Measurements from ENCODE around the gene RBM20.

RBM20 gene

DNA sequence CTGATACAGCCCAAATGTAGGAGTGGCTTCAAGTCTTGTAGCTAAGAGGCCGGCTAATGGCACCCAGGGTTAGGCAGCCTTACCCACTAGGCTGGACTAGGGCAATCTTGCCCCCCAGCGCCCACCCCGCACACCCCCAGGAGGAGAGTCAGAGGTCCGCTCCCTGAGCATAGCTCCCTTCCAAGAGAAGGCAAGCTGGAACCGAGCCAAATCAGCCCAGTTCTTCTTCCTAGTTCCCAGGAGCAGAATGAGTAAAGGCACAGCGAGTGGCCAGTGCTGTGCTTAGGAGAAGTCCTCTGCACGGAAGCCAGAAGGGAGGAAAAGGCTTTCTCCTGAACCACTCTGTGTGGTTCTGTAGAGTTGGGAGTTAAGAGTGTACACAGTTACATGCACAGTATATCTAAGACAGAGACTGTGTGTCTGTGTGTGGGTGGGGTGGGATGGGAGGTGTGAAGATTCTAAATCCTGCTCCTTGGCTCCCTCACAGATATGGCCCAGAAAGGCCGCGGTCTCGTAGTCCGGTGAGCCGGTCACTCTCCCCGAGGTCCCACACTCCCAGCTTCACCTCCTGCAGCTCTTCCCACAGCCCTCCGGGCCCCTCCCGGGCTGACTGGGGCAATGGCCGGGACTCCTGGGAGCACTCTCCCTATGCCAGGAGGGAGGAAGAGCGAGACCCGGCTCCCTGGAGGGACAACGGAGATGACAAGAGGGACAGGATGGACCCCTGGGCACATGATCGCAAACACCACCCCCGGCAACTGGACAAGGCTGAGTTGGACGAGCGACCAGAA is 167.8 kb downstream of the RBM20 start:
- no peak overlapping the region for H3K4me3 ChIP-seq (ENCODE audit: low read depth, low read length)
- no peak for DNase-seq (ENCODE audit: low read depth)
- TF ChIP-seq, protein P1, sequence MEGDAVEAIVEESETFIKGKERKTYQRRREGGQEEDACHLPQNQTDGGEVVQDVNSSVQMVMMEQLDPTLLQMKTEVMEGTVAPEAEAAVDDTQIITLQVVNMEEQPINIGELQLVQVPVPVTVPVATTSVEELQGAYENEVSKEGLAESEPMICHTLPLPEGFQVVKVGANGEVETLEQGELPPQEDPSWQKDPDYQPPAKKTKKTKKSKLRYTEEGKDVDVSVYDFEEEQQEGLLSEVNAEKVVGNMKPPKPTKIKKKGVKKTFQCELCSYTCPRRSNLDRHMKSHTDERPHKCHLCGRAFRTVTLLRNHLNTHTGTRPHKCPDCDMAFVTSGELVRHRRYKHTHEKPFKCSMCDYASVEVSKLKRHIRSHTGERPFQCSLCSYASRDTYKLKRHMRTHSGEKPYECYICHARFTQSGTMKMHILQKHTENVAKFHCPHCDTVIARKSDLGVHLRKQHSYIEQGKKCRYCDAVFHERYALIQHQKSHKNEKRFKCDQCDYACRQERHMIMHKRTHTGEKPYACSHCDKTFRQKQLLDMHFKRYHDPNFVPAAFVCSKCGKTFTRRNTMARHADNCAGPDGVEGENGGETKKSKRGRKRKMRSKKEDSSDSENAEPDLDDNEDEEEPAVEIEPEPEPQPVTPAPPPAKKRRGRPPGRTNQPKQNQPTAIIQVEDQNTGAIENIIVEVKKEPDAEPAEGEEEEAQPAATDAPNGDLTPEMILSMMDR (IDR thresholded peaks at IDR 0.05; ENCODE audit: low read depth, low read length, missing control alignments): no peak

DNA sequence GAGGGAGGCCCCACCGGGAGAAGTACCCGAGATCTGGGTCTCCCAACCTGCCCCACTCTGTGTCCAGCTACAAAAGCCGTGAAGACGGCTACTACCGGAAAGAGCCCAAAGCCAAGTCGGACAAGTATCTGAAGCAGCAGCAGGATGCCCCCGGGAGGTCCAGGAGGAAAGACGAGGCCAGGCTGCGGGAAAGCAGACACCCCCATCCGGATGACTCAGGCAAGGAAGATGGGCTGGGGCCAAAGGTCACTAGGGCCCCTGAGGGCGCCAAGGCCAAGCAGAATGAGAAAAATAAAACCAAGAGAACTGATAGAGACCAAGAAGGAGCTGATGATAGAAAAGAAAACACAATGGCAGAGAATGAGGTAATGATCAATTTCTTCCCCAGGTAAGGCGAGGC is 168.4 kb downstream of the RBM20 start:
- H3K4me3 ChIP-seq (ENCODE audit: low read depth, low read length): no peak overlapping the region
- no peak for DNase-seq (ENCODE audit: low read depth)
- TF ChIP-seq, protein P1 (IDR thresholded peaks at IDR 0.05; ENCODE audit: low read depth, low read length, missing control alignments): no peak

DNA sequence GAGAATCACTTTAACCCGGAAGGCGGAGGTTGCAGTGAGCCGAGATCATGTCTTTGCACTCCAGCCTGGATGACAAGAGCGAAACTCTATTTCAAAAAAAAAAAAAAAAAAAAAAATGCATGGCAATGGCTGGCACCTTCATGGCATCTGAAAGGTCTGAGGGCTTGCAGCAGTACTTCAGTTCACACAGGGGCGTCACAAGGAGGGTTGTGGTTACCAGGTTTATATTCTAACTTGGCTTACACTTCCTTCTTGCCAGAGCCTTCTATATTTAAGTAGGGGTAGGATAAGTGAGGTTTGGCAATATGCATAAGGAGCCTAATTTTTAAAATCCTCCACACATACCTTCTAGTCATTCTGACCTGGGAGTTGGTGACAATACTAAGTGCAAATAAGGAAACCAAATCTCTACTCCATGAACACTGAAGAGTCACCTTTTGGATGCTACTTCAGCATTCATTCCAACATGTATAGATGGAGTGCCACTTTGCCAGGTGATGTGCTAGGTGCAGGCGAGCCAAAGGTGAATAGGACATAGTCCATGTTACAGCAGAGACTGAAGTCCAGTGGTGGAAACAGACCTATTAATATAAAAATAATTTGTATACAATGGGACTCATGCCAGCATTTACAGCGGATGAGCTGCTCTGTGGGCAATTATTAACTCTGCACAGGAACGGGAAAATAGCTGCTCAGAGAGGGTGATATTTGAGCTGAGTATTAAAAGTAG is 169.8 kb downstream of the RBM20 start:
- no peak for DNase-seq (ENCODE audit: low read depth)
- no peak overlapping the region for H3K4me3 ChIP-seq (ENCODE audit: low read depth, low read length)
- TF ChIP-seq, protein P1 (IDR thresholded peaks at IDR 0.05; ENCODE audit: low read depth, low read length, missing control alignments): no peak

DNA sequence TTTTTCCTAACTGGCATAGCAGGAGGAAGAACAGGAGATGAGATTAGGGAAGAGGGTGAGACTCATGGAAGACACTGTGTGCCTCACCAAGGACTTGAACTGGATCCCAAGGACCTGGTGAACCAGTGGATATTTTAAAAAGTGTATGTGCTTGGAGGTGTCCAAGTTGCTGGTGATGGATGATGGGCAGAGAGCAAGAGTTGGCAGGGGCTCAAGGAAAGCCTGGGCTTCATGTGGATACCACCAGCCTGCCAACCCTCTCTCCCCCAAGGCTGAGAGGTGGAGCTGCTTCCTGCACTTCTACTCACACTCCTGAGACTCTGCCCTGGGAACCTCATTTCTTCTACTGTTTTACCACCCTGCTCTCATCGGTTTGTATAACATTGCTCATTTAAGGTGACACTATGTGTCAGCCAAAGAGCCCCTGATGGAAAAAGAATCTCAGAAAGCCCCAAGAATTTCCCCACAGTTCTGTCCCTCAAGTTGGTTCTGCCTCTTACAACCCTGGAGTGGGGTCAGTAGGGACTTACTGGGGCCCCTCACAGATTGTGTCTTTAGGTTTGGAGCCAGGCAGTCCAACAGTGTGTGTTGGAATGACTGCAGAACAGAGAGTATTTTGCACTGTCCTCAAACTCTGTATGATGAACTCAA is 171.3 kb downstream of the RBM20 start:
- peak; percentile 21 for DNase-seq (ENCODE audit: low read depth)
- no peak overlapping the region for H3K4me3 ChIP-seq (ENCODE audit: low read depth, low read length)
- TF ChIP-seq, protein P1 (IDR thresholded peaks at IDR 0.05; ENCODE audit: low read depth, low read length, missing control alignments): no peak

DNA sequence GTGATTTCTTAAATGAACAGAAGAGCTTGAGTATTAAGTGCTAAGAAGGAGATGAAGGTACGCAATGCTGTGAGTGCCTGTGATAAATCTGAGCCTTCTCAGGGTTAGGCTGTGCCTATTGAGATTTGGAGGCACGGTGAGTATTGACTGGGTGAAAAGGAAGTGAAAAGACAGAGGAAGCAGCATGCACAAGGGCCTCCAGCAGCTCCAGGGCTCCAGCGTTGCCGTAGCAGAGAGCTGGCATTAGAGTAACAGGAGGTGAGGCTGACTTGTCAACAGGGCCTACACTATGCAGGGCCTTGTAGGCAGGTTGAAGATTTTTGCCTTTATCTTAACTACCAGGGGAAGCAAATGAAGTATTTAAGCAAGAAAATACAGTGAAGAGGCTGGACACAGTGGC is 173.5 kb downstream of the RBM20 start:
- TF ChIP-seq, protein P1 (IDR thresholded peaks at IDR 0.05; ENCODE audit: low read depth, low read length, missing control alignments): no peak
- DNase-seq (ENCODE audit: low read depth): no peak
- H3K4me3 ChIP-seq (ENCODE audit: low read depth, low read length): no peak overlapping the region

DNA sequence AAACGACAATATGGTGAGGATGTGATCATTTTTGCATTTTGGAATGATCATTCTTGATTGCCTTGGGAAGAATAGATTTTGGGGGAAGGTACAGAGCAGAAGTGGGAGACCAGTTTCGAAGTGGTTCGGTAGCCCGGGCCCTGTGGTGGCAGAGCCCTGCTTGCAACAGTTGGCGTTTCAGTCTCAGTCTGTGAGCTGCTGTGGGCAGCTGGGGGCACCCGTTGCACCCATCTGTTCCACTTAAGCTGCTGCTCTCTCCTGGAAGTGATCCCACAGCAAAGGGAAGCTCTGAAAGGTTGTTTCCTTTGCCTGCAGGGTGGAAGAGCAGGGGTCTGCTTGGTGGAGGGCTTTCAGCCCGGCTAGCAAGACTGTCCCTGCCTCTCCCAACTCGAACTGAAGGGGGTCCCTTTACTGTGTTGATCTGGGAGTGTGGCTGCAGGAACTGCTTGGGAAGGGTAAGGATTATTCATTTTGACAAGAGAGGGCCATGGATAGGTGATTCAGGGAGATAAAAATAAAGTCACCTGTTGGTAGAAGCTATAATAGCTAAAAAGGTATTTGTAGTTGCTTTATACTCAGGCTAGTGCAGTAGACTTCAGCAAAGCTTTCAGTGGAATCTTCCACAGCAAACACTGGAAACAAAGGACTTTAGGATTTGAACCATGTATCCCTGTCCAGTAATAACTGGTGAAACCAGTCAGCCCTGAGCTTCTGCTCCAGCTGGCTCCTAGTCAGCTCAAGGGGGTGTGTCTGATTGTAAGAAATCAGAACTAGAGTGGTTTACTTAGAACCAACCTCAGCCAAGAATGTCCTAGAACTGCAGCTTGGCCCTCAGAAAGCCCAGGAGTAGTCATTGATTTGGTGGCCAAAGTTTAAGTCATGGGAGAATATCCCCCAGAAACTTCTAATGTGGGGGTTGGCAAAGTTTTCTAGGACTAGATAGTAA is 174.4 kb downstream of the RBM20 start:
- TF ChIP-seq, protein P1 (IDR thresholded peaks at IDR 0.05; ENCODE audit: low read depth, low read length, missing control alignments): no peak
- no peak for DNase-seq (ENCODE audit: low read depth)

More for the DNA sequence above, 174.4 kb downstream of the RBM20 start:
- no peak overlapping the region for H3K4me3 ChIP-seq (ENCODE audit: low read depth, low read length)

Data from GM12864 (cell line).